ENCODE measurements around the gene ARHGDIB. TPM values are rescaled to one million over a fixed set of nuclear protein-coding genes. Genes with fewer than 3 reads are reported as not detected.

The ARHGDIB gene
- total RNA-seq, 1 experiment from 2014 or later = 1.6 TPM

DNA sequence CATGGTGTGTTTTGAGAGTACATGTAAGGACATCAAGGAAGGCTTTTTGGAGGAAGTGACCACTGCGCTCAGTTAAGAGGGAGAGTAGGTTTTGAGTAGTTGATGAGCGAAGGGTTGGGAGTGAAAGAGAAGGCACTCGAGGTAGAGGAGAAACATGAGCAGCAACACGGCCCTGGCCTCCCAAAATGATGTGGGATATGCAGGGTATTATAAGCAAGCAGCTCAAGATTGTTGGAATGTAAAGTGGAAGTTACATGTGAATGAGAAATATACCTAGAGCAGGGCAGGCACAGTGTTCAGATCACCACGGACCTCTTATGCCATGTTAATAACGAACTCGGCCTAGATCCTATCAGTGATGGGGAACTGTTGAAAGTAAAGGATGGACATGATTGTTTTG, 2.1 kb upstream of the ARHGDIB start:
- ATAC-seq = no peak
- no peaks in the 10 kb centered on the region for H3K36me3 Mint-ChIP-seq
- H3K4me3 Mint-ChIP-seq = no peak overlapping the region
- CTCF ChIA-PET = no interaction called here
- no peak for TF ChIP-seq ZNF232 (CRISPR knock-in tag; IDR thresholded peaks at IDR 0.05)
- TF ChIP-seq, protein P1, sequence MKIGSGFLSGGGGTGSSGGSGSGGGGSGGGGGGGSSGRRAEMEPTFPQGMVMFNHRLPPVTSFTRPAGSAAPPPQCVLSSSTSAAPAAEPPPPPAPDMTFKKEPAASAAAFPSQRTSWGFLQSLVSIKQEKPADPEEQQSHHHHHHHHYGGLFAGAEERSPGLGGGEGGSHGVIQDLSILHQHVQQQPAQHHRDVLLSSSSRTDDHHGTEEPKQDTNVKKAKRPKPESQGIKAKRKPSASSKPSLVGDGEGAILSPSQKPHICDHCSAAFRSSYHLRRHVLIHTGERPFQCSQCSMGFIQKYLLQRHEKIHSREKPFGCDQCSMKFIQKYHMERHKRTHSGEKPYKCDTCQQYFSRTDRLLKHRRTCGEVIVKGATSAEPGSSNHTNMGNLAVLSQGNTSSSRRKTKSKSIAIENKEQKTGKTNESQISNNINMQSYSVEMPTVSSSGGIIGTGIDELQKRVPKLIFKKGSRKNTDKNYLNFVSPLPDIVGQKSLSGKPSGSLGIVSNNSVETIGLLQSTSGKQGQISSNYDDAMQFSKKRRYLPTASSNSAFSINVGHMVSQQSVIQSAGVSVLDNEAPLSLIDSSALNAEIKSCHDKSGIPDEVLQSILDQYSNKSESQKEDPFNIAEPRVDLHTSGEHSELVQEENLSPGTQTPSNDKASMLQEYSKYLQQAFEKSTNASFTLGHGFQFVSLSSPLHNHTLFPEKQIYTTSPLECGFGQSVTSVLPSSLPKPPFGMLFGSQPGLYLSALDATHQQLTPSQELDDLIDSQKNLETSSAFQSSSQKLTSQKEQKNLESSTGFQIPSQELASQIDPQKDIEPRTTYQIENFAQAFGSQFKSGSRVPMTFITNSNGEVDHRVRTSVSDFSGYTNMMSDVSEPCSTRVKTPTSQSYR (CRISPR knock-in tag; IDR thresholded peaks at IDR 0.05) = no peak
- TF ChIP-seq ZNF121 (CRISPR knock-in tag; IDR thresholded peaks at IDR 0.05) = no peak
- TF ChIP-seq FOXK1 (CRISPR knock-in tag; IDR thresholded peaks at IDR 0.05) = no peak
- TF ChIP-seq, protein P2, sequence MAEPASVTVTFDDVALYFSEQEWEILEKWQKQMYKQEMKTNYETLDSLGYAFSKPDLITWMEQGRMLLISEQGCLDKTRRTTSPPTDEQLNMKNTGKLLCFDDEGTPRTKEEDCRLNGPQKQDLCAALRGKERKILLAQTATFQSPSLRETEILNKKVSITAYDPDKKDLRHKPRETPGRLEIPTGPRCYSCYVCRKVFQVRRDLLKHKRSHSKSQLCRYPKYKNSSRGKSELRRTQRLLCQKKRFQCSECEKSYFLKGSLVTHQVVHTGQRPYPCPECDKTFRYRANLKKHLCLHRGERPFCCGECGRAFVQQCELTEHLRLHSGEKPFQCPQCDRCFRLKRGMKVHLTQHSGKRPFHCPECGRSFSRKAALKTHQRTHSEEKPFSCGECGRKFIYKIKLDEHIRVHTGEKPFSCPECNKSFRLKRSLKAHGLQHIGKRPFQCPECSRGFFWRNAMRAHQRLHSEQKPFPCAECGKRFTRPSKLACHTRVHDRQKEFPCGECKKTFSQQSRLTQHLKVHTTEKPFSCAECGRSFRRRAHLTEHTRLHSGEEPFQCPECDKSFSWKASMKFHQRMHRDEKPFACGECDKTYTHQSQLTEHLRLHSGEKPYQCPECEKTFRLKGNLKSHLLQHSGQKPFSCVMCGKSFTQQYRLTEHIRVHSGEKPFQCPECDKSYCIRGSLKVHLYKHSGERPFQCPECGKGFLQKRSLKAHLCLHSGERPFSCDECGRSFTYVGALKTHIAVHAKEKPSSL (CRISPR knock-in tag; conservative IDR thresholded peaks at IDR 0.05) = no peak
- no peak for TF ChIP-seq JAZF1 (CRISPR knock-in tag; IDR thresholded peaks at IDR 0.05)
- no peak for TF ChIP-seq PRRX2 (CRISPR knock-in tag; IDR thresholded peaks at IDR 0.05)
- POLR2A ChIA-PET = no interaction called here
- peaks cover 21% of the 10 kb centered on the region for H3K4me1 Mint-ChIP-seq
- no peak overlapping the region for H3K27ac Mint-ChIP-seq
- no peak for DNase-seq (ENCODE audit: low spot score)
- no peaks in the 10 kb centered on the region for H3K9me3 Mint-ChIP-seq
- H3K27me3 Mint-ChIP-seq (ENCODE audit: low read depth) = no peaks in the 10 kb centered on the region

DNA sequence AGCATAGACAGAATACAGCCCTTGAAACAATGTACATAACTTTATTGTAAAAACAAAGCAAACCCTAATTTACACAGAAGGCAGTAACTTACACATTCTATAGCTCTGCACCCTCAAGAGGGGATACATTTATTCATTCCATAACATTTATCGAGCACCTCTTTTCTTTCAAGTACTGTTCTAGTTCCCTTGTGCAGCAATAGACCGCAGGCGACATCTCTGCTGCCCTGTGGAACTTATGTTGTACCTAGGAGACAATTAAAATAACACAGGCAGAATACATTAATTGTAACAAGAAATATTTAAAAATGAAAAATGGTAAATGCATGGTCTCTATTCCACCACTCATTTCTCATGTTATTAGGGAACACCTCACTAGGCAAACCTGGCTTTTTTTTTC, 1.4 kb upstream of the ARHGDIB start:
- no peak for ATAC-seq
- POLR2A ChIA-PET = no interaction called here

DNA sequence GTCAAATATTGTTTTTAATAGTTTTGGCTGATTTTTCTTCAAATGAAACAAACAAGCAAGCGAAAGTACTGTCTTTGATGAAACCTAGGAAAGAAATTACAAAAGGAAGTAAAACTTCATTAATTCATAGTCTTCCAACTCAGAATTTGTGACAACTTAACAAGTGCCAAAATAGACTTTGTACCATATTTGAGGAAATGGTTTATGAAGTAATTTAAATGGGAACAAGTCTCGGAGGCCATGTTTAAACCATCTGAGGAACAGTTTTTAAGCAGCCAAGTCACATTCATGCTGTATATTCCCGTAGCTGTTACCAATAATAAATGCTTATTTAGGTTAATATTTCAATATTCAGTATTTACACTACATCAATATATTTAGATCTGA, 745 bp upstream of the ARHGDIB start:
- DNase-seq (ENCODE audit: low spot score) (no peak), ATAC-seq (no peak)
- no peaks in the 10 kb centered on the region for H3K27me3 Mint-ChIP-seq (ENCODE audit: low read depth)
- no peaks in the 10 kb centered on the region for H3K9me3 Mint-ChIP-seq
- ChIA-PET CTCF (interaction anchor here (0.6 kb wide), 1 partner anchor 34 kb away, joined by 5 read pairs; no protein-coding TSS in a partner anchor), POLR2A (no interaction called here)
- no peaks in the 10 kb centered on the region for H3K36me3 Mint-ChIP-seq
- no peak overlapping the region for H3K4me3 Mint-ChIP-seq
- no peak overlapping the region for H3K27ac Mint-ChIP-seq
- peaks cover 28% of the 10 kb centered on the region for H3K4me1 Mint-ChIP-seq
- TF ChIP-seq, protein P3, sequence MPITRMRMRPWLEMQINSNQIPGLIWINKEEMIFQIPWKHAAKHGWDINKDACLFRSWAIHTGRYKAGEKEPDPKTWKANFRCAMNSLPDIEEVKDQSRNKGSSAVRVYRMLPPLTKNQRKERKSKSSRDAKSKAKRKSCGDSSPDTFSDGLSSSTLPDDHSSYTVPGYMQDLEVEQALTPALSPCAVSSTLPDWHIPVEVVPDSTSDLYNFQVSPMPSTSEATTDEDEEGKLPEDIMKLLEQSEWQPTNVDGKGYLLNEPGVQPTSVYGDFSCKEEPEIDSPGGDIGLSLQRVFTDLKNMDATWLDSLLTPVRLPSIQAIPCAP (CRISPR knock-in tag; IDR thresholded peaks at IDR 0.05) = no peak
- TF ChIP-seq, protein P4, sequence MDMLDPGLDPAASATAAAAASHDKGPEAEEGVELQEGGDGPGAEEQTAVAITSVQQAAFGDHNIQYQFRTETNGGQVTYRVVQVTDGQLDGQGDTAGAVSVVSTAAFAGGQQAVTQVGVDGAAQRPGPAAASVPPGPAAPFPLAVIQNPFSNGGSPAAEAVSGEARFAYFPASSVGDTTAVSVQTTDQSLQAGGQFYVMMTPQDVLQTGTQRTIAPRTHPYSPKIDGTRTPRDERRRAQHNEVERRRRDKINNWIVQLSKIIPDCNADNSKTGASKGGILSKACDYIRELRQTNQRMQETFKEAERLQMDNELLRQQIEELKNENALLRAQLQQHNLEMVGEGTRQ (CRISPR knock-in tag; IDR thresholded peaks at IDR 0.05) = no peak
- TF ChIP-seq, protein P5, sequence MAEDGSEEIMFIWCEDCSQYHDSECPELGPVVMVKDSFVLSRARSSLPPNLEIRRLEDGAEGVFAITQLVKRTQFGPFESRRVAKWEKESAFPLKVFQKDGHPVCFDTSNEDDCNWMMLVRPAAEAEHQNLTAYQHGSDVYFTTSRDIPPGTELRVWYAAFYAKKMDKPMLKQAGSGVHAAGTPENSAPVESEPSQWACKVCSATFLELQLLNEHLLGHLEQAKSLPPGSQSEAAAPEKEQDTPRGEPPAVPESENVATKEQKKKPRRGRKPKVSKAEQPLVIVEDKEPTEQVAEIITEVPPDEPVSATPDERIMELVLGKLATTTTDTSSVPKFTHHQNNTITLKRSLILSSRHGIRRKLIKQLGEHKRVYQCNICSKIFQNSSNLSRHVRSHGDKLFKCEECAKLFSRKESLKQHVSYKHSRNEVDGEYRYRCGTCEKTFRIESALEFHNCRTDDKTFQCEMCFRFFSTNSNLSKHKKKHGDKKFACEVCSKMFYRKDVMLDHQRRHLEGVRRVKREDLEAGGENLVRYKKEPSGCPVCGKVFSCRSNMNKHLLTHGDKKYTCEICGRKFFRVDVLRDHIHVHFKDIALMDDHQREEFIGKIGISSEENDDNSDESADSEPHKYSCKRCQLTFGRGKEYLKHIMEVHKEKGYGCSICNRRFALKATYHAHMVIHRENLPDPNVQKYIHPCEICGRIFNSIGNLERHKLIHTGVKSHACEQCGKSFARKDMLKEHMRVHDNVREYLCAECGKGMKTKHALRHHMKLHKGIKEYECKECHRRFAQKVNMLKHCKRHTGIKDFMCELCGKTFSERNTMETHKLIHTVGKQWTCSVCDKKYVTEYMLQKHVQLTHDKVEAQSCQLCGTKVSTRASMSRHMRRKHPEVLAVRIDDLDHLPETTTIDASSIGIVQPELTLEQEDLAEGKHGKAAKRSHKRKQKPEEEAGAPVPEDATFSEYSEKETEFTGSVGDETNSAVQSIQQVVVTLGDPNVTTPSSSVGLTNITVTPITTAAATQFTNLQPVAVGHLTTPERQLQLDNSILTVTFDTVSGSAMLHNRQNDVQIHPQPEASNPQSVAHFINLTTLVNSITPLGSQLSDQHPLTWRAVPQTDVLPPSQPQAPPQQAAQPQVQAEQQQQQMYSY (CRISPR knock-in tag; IDR thresholded peaks at IDR 0.05) = no peak
- no peak for TF ChIP-seq JUN (CRISPR knock-in tag; IDR thresholded peaks at IDR 0.05)
- TF ChIP-seq, protein P6, sequence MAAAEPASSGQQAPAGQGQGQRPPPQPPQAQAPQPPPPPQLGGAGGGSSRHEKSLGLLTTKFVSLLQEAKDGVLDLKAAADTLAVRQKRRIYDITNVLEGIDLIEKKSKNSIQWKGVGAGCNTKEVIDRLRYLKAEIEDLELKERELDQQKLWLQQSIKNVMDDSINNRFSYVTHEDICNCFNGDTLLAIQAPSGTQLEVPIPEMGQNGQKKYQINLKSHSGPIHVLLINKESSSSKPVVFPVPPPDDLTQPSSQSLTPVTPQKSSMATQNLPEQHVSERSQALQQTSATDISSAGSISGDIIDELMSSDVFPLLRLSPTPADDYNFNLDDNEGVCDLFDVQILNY (CRISPR knock-in tag; IDR thresholded peaks at IDR 0.05) = no peak
- TF ChIP-seq, protein P7, sequence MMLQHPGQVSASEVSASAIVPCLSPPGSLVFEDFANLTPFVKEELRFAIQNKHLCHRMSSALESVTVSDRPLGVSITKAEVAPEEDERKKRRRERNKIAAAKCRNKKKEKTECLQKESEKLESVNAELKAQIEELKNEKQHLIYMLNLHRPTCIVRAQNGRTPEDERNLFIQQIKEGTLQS (CRISPR knock-in tag; conservative IDR thresholded peaks at IDR 0.05) = no peak

More for the DNA sequence above, 1.4 kb upstream of the ARHGDIB start:
- Mint-ChIP-seq H3K27ac (no peak overlapping the region), H3K36me3 (no peaks in the 10 kb centered on the region), H3K9me3 (no peaks in the 10 kb centered on the region), H3K27me3 (ENCODE audit: low read depth) (no peaks in the 10 kb centered on the region), H3K4me1 (peaks cover 26% of the 10 kb centered on the region), H3K4me3 (no peak overlapping the region)
- DNase-seq (ENCODE audit: low spot score) = no peak
- no peak for TF ChIP-seq CBFB (CRISPR knock-in tag; IDR thresholded peaks at IDR 0.05; ENCODE audit: low read depth)
- TF ChIP-seq, protein P8, sequence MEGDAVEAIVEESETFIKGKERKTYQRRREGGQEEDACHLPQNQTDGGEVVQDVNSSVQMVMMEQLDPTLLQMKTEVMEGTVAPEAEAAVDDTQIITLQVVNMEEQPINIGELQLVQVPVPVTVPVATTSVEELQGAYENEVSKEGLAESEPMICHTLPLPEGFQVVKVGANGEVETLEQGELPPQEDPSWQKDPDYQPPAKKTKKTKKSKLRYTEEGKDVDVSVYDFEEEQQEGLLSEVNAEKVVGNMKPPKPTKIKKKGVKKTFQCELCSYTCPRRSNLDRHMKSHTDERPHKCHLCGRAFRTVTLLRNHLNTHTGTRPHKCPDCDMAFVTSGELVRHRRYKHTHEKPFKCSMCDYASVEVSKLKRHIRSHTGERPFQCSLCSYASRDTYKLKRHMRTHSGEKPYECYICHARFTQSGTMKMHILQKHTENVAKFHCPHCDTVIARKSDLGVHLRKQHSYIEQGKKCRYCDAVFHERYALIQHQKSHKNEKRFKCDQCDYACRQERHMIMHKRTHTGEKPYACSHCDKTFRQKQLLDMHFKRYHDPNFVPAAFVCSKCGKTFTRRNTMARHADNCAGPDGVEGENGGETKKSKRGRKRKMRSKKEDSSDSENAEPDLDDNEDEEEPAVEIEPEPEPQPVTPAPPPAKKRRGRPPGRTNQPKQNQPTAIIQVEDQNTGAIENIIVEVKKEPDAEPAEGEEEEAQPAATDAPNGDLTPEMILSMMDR (IDR thresholded peaks at IDR 0.05) = no peak
- TF ChIP-seq, protein P9, sequence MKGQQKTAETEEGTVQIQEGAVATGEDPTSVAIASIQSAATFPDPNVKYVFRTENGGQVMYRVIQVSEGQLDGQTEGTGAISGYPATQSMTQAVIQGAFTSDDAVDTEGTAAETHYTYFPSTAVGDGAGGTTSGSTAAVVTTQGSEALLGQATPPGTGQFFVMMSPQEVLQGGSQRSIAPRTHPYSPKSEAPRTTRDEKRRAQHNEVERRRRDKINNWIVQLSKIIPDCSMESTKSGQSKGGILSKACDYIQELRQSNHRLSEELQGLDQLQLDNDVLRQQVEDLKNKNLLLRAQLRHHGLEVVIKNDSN (CRISPR knock-in tag; IDR thresholded peaks at IDR 0.05) = no peak
- TF ChIP-seq, protein P10, sequence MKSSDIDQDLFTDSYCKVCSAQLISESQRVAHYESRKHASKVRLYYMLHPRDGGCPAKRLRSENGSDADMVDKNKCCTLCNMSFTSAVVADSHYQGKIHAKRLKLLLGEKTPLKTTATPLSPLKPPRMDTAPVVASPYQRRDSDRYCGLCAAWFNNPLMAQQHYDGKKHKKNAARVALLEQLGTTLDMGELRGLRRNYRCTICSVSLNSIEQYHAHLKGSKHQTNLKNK (CRISPR knock-in tag; IDR thresholded peaks at IDR 0.05) = no peak
- CTCF ChIA-PET = no interaction called here

Measured in WTC11 (cell line).